ENCODE measurements around the gene ILF3. TPM values are rescaled to one million over a fixed set of nuclear protein-coding genes. Genes with fewer than 3 reads are reported as not detected.

Gene ILF3
- total and polyA plus RNA-seq, 10 of the 15 experiments (the other 5 are each of a cell fraction or from before 2014, with no cell fraction given): 28.1 to 383 (median 176) TPM

GRCh38 chr19:10653732-10654609 is at the start of gene ILF3 (continued):
- TF ChIP-seq ELK1 (IDR thresholded peaks at IDR 0.05; ENCODE audit: low read depth, low read length) (peak; percentile 62; the same call in 1 of the 2 replicates), ZBED1 (IDR thresholded peaks at IDR 0.05; ENCODE audit: borderline replicate concordance) (no peak), RBBP5 (conservative IDR thresholded peaks at IDR 0.05) (no peak), HDGF (IDR thresholded peaks at IDR 0.05) (peak; percentile 85; the same call in 1 of the 2 replicates), BCL3 (IDR thresholded peaks at IDR 0.05; ENCODE audit: borderline replicate concordance, insufficient read depth, low read depth, low read length, poor library complexity, severe bottlenecking) (no peak), ZSCAN29 (IDR thresholded peaks at IDR 0.05) (no peak), POLR2AphosphoS2 (IDR thresholded peaks at IDR 0.05; ENCODE audit: low read depth, low read length) (no peak; the same call in 1 of the 2 replicates), ESRRA (IDR thresholded peaks at IDR 0.05; ENCODE audit: low read length) (0 out of 2 replicates have a peak, but pooled peaks have one; percentile 36), SREBF1 (IDR thresholded peaks at IDR 0.05; ENCODE audit: low read length) (peak; percentile 92)
